GM18517 (cell line): ENCODE results near the gene OPALIN.

Source experiments
- ATAC-seq: cut with Tn5 transposase; IDR thresholded peaks from one replicate; pipeline ENCODE4 v1.9.1; 2021; ENCODE audit warnings: mild to moderate bottlenecking, moderate library complexity; ENCODE audit not compliant: unreplicated experiment

OPALIN gene

GRCh38 chr10:96358851-96359540 lies at the start of gene OPALIN:
TSS of gene OPALIN (minus strand) at chr10:96359002. CDS start at chr10:96358896, 106 bp downstream.
- ATAC-seq = no peak

- no peak for ATAC-seq
Observed at GRCh38 chr10:96408201-96408600, 49.4 kb upstream of the OPALIN start.

- no peak for ATAC-seq
Observed at GRCh38 chr10:96407560-96408069, 48.8 kb upstream of the OPALIN start.

GRCh38 chr10:96406091-96406490 lies 47.3 kb upstream of the OPALIN start:
- no peak for ATAC-seq

GRCh38 chr10:96402417-96403305 lies 43.9 kb upstream of the OPALIN start:
- no peak for ATAC-seq

- no peak for ATAC-seq
Observed at GRCh38 chr10:96401036-96401435, 42.2 kb upstream of the OPALIN start.

GRCh38 chr10:96400465-96400864 lies 41.7 kb upstream of the OPALIN start:
- ATAC-seq = no peak

GRCh38 chr10:96397902-96398301 lies 39.1 kb upstream of the OPALIN start:
- no peak for ATAC-seq

GRCh38 chr10:96395931-96396877 lies 37.4 kb upstream of the OPALIN start:
- no peak for ATAC-seq

- no peak for ATAC-seq
Observed at GRCh38 chr10:96390460-96390864, 31.7 kb upstream of the OPALIN start.

GRCh38 chr10:96389785-96390184 lies 31.0 kb upstream of the OPALIN start:
- no peak for ATAC-seq

GRCh38 chr10:96387601-96388000 lies 28.8 kb upstream of the OPALIN start:
- ATAC-seq = no peak

GRCh38 chr10:96387161-96387560 lies 28.4 kb upstream of the OPALIN start:
- no peak for ATAC-seq

- no peak for ATAC-seq
Observed at GRCh38 chr10:96384506-96384905, 25.7 kb upstream of the OPALIN start.

GRCh38 chr10:96380821-96381220 lies 22.0 kb upstream of the OPALIN start:
- ATAC-seq = no peak

GRCh38 chr10:96379758-96380157 lies 21.0 kb upstream of the OPALIN start:
- no peak for ATAC-seq

- no peak for ATAC-seq
Observed at GRCh38 chr10:96378741-96379140, 19.9 kb upstream of the OPALIN start.

- ATAC-seq = no peak
Observed at GRCh38 chr10:96377816-96378294, 19.1 kb upstream of the OPALIN start.

GRCh38 chr10:96376483-96376882 lies 17.7 kb upstream of the OPALIN start:
- ATAC-seq = no peak

GRCh38 chr10:96374985-96375830 lies 16.4 kb upstream of the OPALIN start:
- no peak for ATAC-seq
